ENCODE data around the gene INPP4A.

Gene INPP4A

DNA sequence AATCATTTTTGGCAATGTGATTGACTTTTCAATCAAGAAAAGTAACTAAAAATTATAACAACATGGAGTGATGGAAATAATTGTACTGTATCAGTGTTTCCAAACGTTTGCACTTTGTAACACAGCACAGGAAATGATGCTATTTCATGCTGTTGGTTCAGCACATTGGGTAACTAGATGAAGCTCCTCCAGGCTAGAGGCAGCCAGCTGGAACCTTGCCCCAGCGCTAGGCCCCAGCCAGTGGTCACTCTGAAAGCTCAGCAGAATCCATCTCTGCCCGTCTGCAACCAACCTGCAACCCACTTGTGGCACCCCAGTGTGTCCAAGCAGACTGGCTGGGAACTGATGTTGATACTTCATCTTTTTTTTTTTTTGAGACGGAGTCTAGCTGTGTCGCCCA lies 179.0 kb downstream of the INPP4A start:
- TF ChIP-seq, protein P1, sequence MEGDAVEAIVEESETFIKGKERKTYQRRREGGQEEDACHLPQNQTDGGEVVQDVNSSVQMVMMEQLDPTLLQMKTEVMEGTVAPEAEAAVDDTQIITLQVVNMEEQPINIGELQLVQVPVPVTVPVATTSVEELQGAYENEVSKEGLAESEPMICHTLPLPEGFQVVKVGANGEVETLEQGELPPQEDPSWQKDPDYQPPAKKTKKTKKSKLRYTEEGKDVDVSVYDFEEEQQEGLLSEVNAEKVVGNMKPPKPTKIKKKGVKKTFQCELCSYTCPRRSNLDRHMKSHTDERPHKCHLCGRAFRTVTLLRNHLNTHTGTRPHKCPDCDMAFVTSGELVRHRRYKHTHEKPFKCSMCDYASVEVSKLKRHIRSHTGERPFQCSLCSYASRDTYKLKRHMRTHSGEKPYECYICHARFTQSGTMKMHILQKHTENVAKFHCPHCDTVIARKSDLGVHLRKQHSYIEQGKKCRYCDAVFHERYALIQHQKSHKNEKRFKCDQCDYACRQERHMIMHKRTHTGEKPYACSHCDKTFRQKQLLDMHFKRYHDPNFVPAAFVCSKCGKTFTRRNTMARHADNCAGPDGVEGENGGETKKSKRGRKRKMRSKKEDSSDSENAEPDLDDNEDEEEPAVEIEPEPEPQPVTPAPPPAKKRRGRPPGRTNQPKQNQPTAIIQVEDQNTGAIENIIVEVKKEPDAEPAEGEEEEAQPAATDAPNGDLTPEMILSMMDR (IDR thresholded peaks at IDR 0.05; ENCODE audit: low read depth, low read length): no peak
- H3K4me3 ChIP-seq (ENCODE audit: low read depth, low read length): no peak overlapping the region

DNA sequence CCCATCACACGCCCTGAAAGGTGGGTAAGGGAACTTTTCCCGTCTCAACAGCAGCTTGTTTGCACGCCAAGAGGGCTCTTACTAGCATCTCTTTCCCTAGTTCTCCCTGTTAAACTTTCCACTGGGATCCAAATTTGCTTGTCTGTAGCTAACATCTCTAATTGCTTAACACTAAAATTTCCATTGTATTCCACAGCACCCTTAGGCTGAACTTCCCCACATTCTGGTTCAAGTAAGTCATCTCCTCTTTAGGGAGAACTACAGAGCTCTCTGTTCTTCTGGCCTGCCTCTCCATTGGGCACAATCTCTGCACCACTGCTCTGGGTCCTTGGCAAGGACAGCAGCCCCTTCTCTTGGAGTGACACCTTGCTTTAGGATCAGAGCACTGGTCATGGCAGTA lies 187.7 kb downstream of the INPP4A start:
- no peak overlapping the region for H3K4me3 ChIP-seq (ENCODE audit: low read depth, low read length)
- TF ChIP-seq, protein P1 (IDR thresholded peaks at IDR 0.05; ENCODE audit: low read depth, low read length): no peak

DNA sequence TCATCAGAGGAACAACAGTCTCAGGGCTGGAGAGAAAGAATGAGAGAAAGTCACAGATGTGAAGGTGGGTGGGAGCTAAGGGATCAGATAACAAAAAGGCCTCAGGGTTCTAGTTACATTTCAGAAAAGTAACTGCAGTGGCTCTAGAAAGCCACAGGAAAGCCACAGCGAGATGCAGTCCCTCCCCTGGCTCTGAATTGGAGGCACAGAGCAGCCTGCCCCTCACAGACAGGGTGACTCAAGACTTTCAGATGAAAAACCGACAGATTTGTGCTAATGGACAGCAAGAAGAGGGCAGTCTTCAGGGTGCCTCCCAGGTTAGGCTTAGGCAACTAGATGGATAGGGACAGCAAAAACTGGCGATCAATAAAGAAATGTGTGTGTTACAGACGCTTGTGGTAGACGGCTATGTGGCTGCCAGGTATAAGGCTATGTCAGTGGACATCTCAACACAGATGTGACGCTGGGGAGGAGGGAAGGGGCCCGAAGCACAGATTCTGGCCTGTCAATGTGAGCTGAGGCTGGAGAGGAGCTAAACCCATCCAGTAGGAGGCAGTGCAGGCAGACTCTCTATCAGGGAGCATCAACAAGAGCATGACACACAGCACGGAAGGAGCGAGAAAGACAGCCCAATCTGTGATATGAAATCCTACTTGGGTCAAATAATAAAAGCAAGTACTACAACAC lies 189.9 kb downstream of the INPP4A start:
- TF ChIP-seq, protein P1 (IDR thresholded peaks at IDR 0.05; ENCODE audit: low read depth, low read length): no peak
- no peak overlapping the region for H3K4me3 ChIP-seq (ENCODE audit: low read depth, low read length)

DNA sequence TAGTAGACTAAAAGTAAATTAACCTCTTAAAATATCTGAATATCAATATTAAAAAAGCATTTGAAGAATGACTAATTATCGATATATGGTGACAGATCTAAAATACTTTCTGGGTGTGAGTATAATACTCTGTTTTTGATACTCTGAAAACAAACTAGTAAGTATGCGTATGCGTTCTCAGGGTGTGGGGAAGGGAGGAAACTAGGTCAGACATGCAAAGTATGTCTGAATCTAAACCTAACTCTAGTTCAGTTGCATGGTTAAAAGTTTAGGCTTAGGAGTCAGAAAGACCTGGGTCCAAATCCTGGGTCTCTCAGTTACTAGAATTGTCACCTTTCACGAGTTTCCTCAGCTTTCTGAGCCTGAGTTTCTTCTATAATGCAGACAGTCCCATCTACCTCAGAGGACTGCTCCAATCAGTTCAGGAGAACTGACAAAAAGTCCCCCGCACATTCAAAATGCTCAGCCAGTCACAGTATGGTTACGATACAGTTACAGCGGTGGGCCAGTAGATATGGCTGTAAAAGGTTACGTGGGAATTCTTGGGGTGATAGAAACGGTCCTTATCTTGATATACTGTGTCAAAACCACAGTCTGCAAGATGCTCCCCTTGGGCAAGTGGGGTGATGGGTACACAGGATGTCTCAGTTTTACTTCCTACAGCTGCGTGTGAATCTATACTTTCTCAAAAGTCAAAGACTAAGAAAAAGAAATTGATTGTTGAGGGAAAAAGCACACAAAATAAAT lies 192.9 kb downstream of the INPP4A start:
- no peak overlapping the region for H3K4me3 ChIP-seq (ENCODE audit: low read depth, low read length)

DNA sequence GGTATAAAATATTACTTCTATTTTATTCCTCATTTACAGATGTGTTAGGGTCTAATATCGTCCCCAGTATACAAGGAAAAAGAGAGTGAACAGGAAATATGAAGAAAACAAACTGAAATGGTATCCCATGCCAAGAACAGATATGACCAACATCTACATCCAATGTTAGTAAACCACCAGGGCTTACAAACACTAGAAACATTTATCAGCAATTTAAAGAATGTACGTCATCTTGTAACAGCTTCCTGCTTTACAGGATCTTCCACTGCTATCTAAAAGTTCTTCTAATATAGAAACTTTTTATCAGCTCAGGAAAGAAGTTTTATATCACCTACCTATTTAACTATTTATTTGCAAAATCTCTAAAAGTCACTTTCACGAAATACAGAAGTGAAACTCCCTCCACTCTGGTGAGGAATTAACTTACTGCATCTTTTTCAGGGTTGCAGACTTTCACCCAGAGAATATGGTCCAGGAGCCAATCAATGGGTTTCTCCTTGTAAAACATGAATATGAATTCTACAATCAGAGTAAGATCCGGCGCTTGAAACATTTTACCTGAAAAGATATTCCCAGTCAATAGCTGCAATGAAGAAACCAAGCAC lies 198.9 kb downstream of the INPP4A start:
- H3K4me3 ChIP-seq (ENCODE audit: low read depth, low read length): no peak overlapping the region
- TF ChIP-seq, protein P1 (IDR thresholded peaks at IDR 0.05; ENCODE audit: low read depth, low read length): no peak

More for the DNA sequence above, 192.9 kb downstream of the INPP4A start:
- TF ChIP-seq, protein P1 (IDR thresholded peaks at IDR 0.05; ENCODE audit: low read depth, low read length): no peak

All from WI38 (cell line).